ENCODE results near the gene RASGRP3.
A peak's percentile ranks its signal among the peaks of the same experiment; 100 is the strongest.

The RASGRP3 gene

DNA sequence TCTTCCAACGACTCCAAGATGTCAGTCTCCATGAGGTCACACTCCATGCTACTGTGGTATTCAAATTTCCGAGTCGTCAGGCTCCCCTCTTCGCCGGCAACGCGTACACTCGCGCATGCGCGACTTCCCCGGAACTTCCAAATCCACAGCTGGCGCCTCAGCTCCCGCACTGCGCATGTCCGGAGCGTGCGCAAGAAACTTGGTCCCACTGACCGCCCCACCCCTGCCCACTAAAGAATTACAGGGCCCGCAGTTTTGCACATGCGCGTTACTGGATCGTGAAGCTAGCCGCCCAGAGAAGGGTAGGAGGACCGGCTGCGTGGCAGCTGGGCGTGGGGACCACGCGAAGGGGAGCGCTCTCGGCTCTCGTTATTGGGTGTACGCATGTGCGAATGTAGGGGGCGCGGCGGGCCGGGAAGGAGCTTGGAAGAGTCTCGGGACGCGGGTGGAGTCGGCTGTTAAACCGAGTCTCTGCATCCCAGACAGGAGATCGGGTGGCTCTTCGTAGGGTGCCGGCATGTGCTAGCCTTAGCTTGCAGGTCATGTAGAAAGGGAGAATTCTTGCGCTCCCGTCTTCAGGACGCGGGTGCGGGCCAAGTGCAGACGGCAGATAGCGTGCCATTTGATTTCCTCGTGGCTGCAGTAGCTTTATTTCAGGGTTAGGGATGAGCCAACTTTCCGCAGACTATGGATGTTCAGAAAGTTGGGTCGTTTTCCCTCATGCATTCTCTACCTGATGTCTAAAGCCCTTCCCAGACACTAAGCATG, 122.9 kb downstream of the RASGRP3 start, which contains the start of gene FAM98A:
FAM98A (minus strand) TSS at position 125 of the 768 bp plus-strand sequence; CDS start at position 47, 78 bp downstream.
- H3K27ac ChIP-seq, result peak within 1 kb of the TSS; percentile 74
- TF ChIP-seq, protein P1, sequence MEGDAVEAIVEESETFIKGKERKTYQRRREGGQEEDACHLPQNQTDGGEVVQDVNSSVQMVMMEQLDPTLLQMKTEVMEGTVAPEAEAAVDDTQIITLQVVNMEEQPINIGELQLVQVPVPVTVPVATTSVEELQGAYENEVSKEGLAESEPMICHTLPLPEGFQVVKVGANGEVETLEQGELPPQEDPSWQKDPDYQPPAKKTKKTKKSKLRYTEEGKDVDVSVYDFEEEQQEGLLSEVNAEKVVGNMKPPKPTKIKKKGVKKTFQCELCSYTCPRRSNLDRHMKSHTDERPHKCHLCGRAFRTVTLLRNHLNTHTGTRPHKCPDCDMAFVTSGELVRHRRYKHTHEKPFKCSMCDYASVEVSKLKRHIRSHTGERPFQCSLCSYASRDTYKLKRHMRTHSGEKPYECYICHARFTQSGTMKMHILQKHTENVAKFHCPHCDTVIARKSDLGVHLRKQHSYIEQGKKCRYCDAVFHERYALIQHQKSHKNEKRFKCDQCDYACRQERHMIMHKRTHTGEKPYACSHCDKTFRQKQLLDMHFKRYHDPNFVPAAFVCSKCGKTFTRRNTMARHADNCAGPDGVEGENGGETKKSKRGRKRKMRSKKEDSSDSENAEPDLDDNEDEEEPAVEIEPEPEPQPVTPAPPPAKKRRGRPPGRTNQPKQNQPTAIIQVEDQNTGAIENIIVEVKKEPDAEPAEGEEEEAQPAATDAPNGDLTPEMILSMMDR (conservative IDR thresholded peaks at IDR 0.05), result no peak

DNA sequence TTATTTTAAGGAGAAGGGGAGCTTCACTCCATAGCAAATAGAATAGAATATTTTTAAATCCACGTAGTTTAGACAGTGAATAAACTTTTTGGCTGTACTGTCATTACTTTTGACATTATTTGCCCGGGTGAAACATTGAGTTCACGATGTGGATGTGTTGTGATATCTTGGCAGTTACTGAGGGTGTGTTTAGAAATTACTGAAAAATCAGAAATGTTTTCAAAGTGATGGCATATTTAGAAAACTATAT, 123.4 kb downstream of the RASGRP3 start:
- H3K27ac ChIP-seq, result peak overlapping the region; percentile 74
- TF ChIP-seq, protein P1 (conservative IDR thresholded peaks at IDR 0.05), result no peak

DNA sequence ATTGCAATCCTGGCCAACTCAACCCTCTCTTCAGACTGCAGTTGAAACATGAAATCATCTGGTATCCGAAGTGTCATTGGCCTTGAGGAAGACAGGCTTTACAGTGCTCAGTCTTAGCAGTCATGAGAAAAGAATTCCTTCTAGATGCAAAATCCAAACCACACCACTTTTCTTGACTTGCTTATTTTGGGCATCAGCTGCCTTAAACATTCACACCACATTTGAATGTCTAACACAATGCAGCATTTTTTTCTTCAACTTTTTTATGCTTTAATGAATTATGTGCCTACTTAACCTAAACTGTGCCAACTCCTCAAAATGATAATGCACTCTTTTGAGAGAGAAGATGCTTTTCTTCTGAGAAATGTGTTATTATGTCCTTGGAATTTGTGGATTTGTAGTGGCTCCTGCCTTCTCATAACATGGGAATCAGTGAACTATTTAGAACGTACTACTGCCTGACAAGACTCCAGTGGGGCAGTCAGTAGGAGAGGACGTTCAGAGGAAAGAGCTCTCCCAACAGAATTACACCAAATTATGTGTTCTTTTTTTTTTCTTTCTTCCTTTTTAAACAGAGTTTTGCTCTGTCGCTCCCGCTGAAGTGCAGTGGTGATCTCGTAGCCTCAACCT, 125.9 kb downstream of the RASGRP3 start:
- TF ChIP-seq, protein P1 (conservative IDR thresholded peaks at IDR 0.05), result no peak
- no peak overlapping the region for H3K27ac ChIP-seq

DNA sequence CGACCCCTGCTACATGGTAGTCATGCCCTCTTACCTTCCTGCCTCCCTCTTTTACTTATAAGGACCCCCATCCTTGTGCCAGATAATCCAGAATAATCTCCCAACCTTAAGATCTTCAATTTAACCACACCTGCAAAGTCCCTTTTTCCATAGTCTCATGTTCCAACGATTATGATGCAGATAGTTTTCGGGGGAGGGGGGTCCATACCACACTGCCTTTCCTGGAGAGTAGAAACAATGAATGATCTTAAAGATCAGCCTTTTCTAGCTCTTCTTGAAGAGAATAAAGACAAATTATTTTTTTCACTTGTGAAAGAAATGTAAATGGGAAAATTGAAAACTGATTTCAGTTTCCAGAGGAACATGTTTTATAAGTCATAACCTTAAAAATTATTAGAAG, 127.0 kb downstream of the RASGRP3 start:
- no peak overlapping the region for H3K27ac ChIP-seq
- TF ChIP-seq, protein P1 (conservative IDR thresholded peaks at IDR 0.05), result no peak

DNA sequence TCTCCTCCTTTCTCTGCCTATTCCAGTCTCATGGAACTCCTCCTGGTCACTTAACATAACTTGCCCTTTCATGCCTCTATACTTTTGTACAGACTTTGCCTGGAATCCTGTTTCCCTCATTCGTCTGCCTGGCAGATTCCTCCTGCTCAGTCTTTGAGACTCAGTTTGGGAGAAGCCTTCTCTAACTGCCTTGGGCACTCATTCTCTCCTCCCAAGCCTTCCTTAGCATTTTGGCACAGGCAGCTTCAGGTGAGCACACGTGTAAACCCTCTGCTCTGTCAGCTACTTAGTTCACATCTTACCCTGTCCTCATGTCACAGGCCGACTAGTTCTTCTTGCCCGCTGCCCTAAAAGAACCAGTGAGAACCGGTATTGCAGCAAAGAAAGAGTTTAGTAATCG, 128.6 kb downstream of the RASGRP3 start:
- TF ChIP-seq, protein P1 (conservative IDR thresholded peaks at IDR 0.05), result no peak
- no peak overlapping the region for H3K27ac ChIP-seq

DNA sequence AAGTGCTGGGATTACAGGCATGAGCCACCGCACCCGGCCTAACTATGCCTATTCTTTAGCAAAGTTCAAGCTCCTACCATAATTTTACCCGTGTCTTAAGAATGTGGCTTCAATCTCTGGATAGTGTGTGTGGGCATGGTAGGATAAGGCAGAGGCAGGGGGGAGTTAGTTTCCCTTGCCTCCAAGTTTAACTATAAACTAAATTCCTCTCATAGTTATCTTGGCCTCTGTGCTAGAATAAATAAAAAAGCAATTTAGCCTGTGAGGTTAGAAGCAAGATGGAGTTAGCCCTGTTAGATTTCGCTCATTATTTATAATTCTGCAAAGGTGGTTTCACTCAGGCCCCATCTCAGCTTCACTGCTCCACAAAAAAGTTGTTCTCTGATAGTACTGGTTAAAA, 129.7 kb downstream of the RASGRP3 start:
- no peak overlapping the region for H3K27ac ChIP-seq
- TF ChIP-seq, protein P1 (conservative IDR thresholded peaks at IDR 0.05), result no peak

DNA sequence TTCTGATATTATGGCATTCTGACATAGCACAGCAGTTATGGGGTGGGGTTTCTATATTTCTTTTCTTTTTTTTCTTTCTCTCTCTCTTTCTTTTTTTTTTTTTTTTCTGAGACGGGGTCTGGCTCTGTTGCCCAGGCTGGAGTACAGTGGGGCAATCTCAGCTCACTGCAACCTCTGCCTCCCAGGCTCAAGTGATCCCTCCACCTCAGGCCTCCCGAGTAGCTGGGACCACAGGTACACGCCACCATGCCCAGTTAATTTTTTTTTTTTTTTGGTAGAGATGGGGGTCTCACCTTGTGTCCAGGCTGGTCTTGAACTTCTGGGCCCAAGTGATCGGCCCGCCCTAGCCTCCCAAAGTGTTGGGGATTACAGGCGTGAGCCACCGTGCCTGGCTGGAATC, 130.2 kb downstream of the RASGRP3 start:
- H3K27ac ChIP-seq, result no peak overlapping the region
- TF ChIP-seq, protein P1 (conservative IDR thresholded peaks at IDR 0.05), result no peak
